ENCODE measurements around the gene PRPF19. TPM values are rescaled to one million over a fixed set of nuclear protein-coding genes. Genes with fewer than 3 reads are reported as not detected.
A peak's percentile ranks its signal among the peaks of the same experiment; 100 is the strongest.

Gene PRPF19
- total and polyA plus RNA-seq, 2 of the 13 experiments (the other 11 are each of a cell fraction or from before 2014, with no cell fraction given), result 27.4 to 91.1 TPM

DNA sequence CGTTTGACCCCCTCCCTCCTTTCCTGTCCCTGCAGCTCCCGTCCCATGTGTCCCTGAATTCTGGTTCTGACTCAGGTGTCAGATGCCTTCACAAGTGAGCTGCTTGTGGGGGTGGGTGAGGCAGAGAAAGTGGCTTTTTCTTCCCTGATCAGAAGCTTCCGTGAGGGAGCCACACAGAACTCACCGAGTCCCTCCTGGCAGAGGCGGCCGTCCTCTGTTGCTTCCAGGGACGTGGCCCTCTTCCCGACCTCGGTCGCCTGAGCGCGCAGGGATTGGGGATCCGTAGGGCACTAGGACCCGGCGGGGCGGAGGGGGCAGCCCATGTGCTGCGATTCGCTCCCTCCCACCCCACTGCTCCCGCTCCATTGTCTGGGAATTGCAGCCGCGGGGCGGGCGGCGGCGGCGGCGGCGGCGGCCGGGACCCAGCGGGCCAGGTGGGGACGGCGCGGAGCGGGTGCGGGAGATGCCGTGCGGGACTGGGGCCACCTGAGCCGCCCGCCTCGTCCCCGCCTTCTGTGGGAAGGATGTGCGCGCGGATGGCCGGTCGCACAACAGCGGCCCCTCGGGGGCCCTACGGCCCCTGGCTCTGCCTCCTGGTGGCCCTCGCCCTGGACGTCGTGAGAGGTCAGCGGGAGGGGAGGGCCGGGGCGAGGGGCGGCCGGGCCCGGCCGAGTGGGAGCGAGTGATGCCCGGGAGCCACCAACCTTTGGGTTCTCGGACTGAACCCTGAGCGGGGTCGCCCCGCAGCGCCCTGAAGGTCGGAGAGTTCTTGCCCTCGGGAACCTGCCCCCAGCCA, 17.9 kb upstream of the PRPF19 start, which contains the start of gene TMEM132A (continued):
- TF ChIP-seq ATF2 (CRISPR knock-in tag; IDR thresholded peaks at IDR 0.05), result no peak; the same call in 1 of the 2 replicates
- TF ChIP-seq ZNF484 (CRISPR knock-in tag; IDR thresholded peaks at IDR 0.05; ENCODE audit: borderline replicate concordance, low read depth), result no peak
- TF ChIP-seq RERE (CRISPR knock-in tag; IDR thresholded peaks at IDR 0.05; ENCODE audit: low read depth), result no peak
- no peak for TF ChIP-seq THYN1 (CRISPR knock-in tag; IDR thresholded peaks at IDR 0.05; ENCODE audit: borderline replicate concordance, low read depth)
- TF ChIP-seq, protein P1, sequence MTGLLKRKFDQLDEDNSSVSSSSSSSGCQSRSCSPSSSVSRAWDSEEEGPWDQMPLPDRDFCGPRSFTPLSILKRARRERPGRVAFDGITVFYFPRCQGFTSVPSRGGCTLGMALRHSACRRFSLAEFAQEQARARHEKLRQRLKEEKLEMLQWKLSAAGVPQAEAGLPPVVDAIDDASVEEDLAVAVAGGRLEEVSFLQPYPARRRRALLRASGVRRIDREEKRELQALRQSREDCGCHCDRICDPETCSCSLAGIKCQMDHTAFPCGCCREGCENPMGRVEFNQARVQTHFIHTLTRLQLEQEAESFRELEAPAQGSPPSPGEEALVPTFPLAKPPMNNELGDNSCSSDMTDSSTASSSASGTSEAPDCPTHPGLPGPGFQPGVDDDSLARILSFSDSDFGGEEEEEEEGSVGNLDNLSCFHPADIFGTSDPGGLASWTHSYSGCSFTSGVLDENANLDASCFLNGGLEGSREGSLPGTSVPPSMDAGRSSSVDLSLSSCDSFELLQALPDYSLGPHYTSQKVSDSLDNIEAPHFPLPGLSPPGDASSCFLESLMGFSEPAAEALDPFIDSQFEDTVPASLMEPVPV (CRISPR knock-in tag; IDR thresholded peaks at IDR 0.05), result no peak
- no peak; the same call in 1 of the 2 replicates for TF ChIP-seq ZNF790 (CRISPR knock-in tag; IDR thresholded peaks at IDR 0.05; ENCODE audit: borderline replicate concordance)
- peak; percentile 59; the same call in 1 of the 2 replicates for TF ChIP-seq PRDM15 (CRISPR knock-in tag; IDR thresholded peaks at IDR 0.05)
- no peak for TF ChIP-seq PTBP1 (IDR thresholded peaks at IDR 0.05; ENCODE audit: low read depth, low read length, poor library complexity, severe bottlenecking)
- no peak for TF ChIP-seq JDP2 (CRISPR knock-in tag; IDR thresholded peaks at IDR 0.05; ENCODE audit: borderline replicate concordance)
- 0 out of 2 replicates have a peak, but pooled peaks have one; percentile 28 for TF ChIP-seq KLF12 (CRISPR knock-in tag; IDR thresholded peaks at IDR 0.05; ENCODE audit: borderline replicate concordance)
- no peak for TF ChIP-seq ZNF569 (CRISPR knock-in tag; IDR thresholded peaks at IDR 0.05; ENCODE audit: borderline replicate concordance)
- TF ChIP-seq THAP7 (CRISPR knock-in tag; IDR thresholded peaks at IDR 0.05), result no peak
- TF ChIP-seq ZNF33B (CRISPR knock-in tag; IDR thresholded peaks at IDR 0.05), result no peak
- no peak for TF ChIP-seq CBX1 (IDR thresholded peaks at IDR 0.05; ENCODE audit: low read depth)

Data from HepG2 (cell line).